HG03064 (cell line): ENCODE measurements around the gene ZNF610.
"Not testable (repeated sequence)": the region's sequence is repeated elsewhere in the genome, so short reads cannot be mapped to it uniquely, and the experiment has no call there.

Experiments
- ATAC-seq: cut with Tn5 transposase; IDR thresholded peaks from one replicate; pipeline ENCODE4 v1.9.1; 2021; ENCODE audit warnings: low read depth; ENCODE audit not compliant: unreplicated experiment

ZNF610 gene

GRCh38 chr19:52336117-52336790 is at the start of gene ZNF610:
Gene ZNF610, plus strand, starts transcription at chr19:52336243. Its CDS starts 12,930 bp downstream, at chr19:52349173.
- ATAC-seq = no peak

GRCh38 chr19:52286256-52286655 is 49.8 kb upstream of the ZNF610 start:
- ATAC-seq = no peak

DNA sequence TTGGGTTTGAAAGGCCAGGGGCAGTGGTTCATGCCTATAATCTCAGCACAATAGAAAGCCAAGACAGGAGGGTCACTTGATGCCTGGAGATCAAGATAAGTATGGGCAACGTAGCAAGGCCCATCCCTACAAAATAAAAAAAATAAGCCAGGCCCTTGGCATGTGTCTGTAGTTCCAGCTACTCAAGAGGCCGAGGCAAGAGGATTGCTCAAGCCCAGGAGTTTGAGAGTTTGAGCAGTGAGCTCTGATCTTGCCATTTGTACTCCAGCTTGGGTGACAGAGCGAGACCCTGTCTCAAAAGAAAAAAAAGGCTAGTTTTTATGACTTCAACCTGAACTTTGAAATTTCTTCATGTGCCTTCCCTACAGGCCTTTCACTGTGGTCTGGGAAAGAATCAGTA is 44.3 kb upstream of the ZNF610 start:
- ATAC-seq = no peak

GRCh38 chr19:52292946-52293345 is 43.1 kb upstream of the ZNF610 start:
- ATAC-seq = not testable (repeated sequence)

DNA sequence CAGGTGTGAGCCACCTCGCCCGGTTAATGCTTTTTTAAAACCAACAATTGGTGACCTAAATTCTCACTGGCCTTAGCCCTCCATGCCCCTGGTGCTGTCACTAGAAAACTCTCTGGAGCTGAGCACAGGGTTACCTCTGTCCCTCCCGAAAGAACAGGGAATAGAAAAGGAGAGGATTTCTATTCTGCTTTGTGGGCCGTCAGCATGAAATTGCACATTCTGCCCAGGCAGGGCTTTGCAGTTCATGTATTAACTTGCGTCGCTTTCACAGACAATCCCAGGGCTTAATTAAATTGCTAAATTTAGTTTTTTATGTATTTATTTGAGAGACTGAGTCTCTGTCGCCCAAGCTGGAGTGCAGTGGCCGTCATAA is 39.7 kb upstream of the ZNF610 start:
- ATAC-seq = no peak

- ATAC-seq = no peak
These were observed 39.1 kb upstream of the ZNF610 start, which contains the start of gene ZNF480 for GRCh38 chr19:52296773-52297600. Gene ZNF480, plus strand, starts transcription at chr19:52297169. Its CDS starts 3,244 bp downstream, at chr19:52300413.

GRCh38 chr19:52297601-52298364 is 38.3 kb upstream of the ZNF610 start:
- ATAC-seq = no peak

DNA sequence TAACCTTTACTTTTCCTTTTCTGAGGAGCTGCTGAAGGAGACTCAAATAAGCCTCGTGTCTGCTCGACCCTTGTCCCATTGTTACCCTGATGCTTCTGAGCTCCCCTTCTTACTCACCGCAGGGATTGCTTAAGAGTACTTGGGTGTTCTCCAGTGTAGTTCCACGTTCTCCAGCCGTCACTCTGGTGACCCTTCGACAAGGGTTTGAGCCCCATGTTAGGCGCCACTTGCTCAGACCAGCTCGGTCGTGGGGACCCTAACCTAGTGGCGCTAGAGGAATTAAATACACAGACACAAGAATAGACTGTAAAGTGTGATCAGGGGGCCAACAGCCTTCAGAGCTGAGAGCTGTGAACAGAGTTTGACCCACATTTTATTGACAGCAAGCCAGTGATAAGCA is 28.8 kb upstream of the ZNF610 start:
- ATAC-seq = no peak

GRCh38 chr19:52322429-52322828 is 13.6 kb upstream of the ZNF610 start:
- ATAC-seq = no peak

GRCh38 chr19:52331757-52332156 is 4.3 kb upstream of the ZNF610 start:
- no peak for ATAC-seq

GRCh38 chr19:52335768-52336116 is 301 bp upstream of the ZNF610 start:
- ATAC-seq = no peak

GRCh38 chr19:52336791-52337381 is 843 bp downstream of the ZNF610 start:
- no peak for ATAC-seq

GRCh38 chr19:52339022-52339421 is 3.0 kb downstream of the ZNF610 start:
- ATAC-seq = not testable (repeated sequence)

- no peak for ATAC-seq
These were observed 7.5 kb downstream of the ZNF610 start for GRCh38 chr19:52343548-52343947.

DNA sequence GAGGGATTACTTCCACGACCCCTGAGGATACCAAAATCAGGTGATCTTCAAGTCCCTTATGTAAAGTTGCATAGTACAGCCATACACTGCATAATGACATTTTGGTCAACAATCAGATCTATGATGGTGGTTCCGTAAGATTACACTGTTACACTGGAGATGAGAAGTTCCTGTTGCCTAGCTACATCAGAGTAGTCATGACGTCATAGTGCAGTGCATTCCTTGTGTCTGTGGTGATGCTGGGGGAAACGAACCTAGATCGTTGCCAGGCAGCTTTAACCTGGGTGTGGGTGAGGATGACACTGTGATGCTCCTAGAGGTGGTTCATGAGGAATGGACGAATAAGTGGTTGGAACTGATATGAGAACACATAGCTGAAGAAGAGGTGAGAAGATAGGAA is 9.1 kb downstream of the ZNF610 start:
- ATAC-seq = no peak

- no peak for ATAC-seq
These were observed 15.5 kb downstream of the ZNF610 start for GRCh38 chr19:52351512-52351911.

DNA sequence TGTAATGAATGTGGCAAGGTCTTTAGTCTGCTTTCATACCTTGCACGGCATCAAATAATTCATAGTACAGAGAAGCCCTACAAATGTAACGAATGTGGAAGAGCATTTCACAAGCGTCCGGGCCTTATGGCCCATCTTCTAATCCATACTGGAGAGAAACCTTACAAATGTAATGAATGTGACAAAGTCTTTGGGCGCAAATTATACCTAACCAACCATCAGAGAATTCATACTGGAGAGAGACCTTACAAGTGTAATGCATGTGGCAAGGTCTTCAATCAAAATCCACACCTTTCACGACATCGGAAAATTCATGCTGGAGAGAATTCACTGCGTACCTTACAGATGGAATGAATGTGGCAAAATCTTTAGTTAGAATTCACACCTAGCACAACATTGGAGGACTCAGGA is 30.4 kb downstream of the ZNF610 start:
- no peak for ATAC-seq

DNA sequence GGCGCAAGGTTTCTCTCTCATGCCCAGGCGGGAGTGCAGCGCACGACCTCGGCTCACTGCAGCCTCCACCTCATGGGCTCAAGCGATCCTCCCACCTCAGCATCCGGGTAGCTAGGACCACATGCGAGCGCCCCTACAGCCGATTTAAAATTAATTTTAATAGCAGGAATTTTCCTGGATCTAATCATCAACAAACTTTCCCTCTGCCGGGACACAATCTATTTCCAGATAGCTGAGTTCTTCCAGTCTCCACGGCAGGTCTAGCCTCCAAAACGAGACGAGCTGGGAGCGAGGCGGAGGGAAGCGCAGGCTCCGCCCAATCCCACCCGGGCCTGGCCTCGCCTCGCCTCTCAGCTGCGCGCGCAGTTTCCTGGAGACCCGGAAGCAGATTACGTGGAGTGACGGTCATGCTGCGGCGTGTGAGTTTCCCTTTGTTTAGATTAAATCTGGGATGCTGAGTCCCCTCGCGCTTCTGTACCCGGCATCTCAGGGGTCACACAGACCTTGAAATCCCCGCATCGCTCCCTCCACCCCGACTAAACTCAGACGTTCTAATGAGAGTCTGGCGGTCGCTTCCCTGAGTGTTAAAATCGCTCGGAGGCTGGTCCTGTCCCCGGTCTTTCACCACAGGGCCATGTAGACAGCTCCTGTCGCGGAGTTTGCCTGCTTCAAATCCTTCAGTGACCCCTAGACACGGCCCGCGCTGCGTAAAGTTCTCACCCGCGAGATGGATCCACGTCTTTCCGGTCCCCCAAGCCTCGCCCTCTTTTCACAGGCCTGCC is 33.7 kb downstream of the ZNF610 start, which contains the start of gene ZNF880:
Gene ZNF880 (plus strand): TSS at position 365 of the 782 bp plus-strand sequence. CDS start 43 bp downstream, at position 408.
- peak; percentile 79 for ATAC-seq

DNA sequence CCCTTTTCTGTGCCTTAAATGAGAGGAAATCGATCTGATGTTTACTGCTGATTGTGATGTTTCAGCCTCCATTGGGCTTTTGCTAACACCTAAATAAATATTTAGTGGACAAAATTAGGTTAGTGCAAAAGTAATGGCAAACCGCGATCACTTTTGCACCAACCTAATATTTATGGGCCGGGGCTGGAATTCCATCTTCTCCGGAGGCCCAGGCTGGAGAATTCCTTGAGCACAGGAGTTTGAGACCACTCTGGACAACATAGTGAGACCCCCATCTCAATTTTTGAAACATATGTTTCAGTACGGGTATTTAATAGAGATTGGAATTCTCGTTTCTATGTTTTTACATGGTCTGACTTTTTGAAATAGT is 34.3 kb downstream of the ZNF610 start:
- no peak for ATAC-seq

- no peak for ATAC-seq
These were observed 55.1 kb downstream of the ZNF610 start for GRCh38 chr19:52391135-52391534.
